ENCODE measurements around the gene NSF.

DNA sequence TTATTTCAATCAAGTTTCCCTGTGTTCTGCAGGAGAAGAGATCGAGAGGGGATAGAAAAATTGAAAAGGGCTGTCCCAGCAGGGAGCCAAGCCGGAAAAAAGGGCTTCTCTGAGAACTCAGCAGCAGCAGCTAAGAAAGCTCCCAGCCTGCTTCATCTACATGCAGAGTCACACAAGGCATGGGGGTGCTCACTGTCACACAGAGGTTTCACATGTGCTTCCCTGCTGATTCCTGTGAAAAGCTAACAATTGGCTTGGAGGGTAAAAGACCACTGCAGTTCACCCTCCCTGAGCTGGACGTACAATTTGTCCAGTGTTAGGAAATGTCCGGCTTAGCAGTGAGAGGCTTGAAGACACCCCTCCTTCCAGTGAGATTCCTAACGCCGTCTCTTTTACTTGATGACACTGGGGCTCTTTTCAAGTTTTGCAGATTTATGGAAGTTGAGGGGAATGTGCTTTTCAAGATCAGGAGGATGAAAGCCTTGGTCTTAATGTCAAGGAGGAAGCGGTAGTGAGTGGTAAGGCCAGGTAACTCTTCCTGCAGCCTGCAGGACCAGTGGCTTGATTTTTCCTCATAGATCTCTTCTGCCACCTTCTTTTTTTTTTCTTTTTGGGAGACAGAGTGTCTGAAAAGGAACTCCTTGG, 142.4 kb downstream of the NSF start:
- TF ChIP-seq TAF1 (IDR thresholded peaks at IDR 0.05; ENCODE audit: borderline replicate concordance, low read depth, low read length) (no peak), POLR2A (IDR thresholded peaks at IDR 0.05; ENCODE audit: low read depth, low read length) (no peak), EP300 (IDR thresholded peaks at IDR 0.05; ENCODE audit: borderline replicate concordance in 1 of 2, control insufficient read depth in 1 of 2, low read depth in 2 of 2, low read length in 2 of 2) (no peak), POLR2AphosphoS5 (IDR thresholded peaks at IDR 0.05; ENCODE audit: low read length) (no peak), EGR1 (IDR thresholded peaks at IDR 0.05; ENCODE audit: borderline replicate concordance in 1 of 2, low read depth in 2 of 2, low read length in 2 of 2) (no peak)
- TF ChIP-seq, protein P1, sequence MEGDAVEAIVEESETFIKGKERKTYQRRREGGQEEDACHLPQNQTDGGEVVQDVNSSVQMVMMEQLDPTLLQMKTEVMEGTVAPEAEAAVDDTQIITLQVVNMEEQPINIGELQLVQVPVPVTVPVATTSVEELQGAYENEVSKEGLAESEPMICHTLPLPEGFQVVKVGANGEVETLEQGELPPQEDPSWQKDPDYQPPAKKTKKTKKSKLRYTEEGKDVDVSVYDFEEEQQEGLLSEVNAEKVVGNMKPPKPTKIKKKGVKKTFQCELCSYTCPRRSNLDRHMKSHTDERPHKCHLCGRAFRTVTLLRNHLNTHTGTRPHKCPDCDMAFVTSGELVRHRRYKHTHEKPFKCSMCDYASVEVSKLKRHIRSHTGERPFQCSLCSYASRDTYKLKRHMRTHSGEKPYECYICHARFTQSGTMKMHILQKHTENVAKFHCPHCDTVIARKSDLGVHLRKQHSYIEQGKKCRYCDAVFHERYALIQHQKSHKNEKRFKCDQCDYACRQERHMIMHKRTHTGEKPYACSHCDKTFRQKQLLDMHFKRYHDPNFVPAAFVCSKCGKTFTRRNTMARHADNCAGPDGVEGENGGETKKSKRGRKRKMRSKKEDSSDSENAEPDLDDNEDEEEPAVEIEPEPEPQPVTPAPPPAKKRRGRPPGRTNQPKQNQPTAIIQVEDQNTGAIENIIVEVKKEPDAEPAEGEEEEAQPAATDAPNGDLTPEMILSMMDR (IDR thresholded peaks at IDR 0.05 in 2 of 3, conservative IDR thresholded peaks at IDR 0.05 in 1 of 3; ENCODE audit: control insufficient read depth in 2 of 3, extremely low read depth in 1 of 3, insufficient read depth in 1 of 3, low read depth in 3 of 3, low read length in 3 of 3), result no peak

All from GM12878 (cell line).